ENCODE data around the gene FARSB. TPM values are rescaled to one million over a fixed set of nuclear protein-coding genes. Genes with fewer than 3 reads are reported as not detected.
A peak's percentile ranks its signal among the peaks of the same experiment; 100 is the strongest.
"Not testable (repeated sequence)": the region's sequence is repeated elsewhere in the genome, so short reads cannot be mapped to it uniquely, and the experiment has no call there.

Gene FARSB
- total RNA-seq, 1 donor from 2014 or later, result 9.6 TPM

DNA sequence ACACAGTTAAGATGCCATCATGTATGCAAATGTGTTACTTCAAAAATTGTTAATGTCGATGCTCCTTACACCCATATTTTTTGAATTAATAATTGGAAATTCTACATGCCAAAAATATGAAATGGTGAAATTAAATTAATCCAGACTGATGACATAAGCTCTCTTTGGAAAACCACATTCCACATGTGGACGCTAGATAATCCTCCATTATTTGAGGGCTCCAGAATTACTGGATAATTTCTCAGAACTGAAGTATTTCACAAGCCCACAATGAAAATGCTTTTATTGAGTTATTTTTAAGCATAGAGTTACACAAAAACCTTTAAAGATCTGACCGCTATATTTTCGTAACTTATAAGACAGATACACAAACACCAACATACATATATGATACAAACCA is 47.8 kb downstream of the FARSB start:
- no peak for DNase-seq (ENCODE audit: low read depth in 2 of 2)

DNA sequence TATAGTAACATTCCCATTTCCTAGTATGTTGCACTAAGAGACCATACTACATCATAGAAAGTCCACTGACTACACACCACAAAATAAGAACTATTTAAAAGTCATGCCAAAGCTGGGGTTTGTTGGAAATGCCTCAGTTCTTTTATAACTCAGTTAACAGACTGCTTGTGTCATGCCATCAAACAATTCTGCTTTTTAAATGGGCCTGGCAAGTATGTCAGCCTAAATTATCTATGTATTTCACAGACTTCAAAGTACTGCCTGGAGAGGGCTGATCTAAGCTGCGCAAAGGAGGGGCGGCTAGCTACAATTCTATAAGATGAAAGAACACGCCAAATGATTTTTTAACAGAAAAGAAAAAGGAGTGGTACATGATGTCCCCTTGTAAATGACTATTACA is 49.6 kb downstream of the FARSB start:
- DNase-seq (ENCODE audit: low read depth in 2 of 2), result no peak

DNA sequence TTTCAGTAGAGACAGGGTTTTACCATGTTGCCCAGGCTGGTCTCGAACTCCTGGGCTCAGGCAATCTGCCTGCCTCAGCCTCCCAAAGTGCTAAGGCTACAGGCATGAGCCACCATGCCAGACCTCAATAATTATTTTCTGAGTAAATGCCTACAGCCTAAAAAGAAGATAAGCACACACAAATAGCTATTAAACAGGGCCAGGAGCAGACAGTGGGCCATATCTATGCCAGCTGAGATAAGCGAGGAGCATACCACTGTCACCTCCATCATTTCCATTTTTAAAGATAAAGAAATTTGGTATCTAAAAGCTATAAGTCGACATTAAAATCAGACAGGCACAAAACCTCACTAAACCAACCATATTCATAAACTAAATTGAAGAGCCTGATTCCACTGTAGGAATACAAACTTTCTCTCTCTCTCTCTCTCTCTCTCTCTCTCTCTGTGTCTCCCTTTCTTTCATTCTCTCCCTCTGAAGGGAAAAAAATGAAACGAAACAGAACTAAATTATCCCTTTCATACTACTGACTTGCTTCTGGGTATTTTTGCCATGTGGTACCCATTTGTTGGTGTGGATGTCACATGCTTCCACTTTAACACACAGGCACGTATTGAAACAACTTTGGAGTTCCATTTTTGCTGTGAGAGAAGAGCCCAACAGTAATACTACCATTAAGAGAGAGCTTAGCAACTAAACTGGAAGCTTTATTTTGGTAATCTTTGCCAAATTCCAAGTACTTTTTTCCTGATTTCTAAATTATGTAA is 51.0 kb downstream of the FARSB start:
- no peak for DNase-seq (ENCODE audit: low read depth in 2 of 2)

DNA sequence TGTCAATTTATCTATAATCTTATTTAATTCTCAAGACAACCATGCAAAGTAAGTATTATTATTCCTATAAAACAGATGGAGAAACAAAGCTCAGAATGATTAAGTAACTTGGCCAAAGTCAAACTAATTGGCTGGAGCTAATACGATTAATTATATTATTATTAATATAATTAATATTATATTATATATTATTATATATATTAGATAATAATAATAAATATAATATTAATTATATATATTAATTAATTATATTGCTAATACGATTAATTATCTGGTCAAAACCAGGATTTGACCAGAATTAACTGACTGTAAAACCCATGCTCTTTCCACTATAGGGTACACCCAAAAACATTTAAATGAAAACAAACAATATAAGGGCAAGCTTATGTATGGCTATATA is 52.4 kb downstream of the FARSB start:
- DNase-seq (ENCODE audit: low read depth in 2 of 2), result no peak

DNA sequence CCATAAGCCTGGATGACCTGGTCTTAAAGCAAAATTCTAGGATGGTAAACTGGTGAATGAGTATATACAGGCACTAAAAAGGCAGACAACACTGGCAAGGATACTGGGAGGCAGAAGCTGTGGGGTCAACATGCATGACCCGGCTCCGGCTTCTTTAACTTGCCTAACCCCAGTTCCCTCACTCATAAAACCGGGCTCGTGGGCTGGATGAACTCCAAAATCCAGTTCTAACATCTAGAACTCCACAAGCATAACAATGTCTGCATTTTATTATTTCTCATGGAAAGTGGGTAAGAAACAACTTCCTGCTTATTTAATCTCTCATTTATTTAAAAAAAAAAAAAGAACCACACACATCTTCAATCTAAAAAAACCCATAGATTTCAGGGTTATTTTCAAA is 57.3 kb downstream of the FARSB start:
- no peak for DNase-seq (ENCODE audit: low read depth in 2 of 2)

DNA sequence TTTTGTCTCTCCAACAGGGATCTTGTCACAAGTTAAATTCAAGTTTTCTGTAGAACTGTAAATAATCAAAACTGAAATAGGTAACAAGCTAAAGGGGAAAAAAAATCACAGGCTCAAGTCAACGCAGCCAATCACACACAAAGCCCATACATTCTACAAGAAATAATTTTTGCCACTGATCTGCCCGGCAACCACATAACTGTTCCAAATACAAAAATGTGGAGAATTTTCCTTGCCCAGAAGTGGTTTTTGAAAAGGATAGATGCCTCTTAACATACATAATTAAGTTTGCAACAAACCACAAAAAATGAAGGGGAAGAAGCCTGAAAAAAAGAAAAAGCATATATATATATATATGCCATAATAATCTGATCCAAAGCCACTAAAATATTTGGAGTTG is 60.3 kb downstream of the FARSB start:
- no peak for DNase-seq (ENCODE audit: low read depth in 2 of 2)

DNA sequence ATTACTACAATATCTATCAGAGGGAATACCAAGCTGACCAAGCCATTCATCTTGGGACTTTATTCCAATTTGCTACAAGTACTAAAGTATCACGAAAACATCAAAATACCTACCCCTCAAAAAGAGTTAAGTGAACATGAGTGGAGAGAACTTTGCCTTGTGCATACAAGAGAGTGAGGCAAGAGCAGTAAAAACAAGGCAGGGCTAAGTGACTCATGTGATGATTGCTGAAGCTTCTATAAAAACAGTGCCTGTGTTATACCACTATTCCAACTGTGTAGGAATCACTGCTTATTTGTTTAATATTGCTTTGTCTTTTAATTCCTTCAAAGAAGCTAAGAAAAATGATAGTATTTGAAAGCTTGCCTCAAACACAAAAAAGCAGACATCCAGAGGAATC is 61.2 kb downstream of the FARSB start:
- DNase-seq (ENCODE audit: low read depth in 2 of 2), result peak in 1 of 2 donors; percentile 23

DNA sequence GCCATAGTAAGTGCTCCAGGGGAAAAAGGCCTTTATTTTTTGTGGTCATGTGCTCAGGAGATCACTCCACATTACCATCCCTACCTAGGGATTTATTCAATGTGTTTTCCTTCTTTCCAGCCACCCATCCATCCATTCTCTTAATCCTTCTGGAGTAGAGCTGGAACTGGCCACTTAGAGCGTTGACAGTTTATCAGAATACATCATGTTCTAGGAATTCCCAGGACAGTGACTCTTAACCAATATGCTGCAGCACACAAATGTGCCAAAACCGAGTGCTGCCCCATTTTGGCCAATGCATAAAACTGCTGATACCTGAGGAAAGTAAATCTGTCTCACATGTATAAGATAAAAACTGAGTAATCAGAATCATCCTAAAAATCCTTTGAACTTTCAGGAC is 63.7 kb downstream of the FARSB start:
- DNase-seq (ENCODE audit: low read depth in 2 of 2), result no peak

DNA sequence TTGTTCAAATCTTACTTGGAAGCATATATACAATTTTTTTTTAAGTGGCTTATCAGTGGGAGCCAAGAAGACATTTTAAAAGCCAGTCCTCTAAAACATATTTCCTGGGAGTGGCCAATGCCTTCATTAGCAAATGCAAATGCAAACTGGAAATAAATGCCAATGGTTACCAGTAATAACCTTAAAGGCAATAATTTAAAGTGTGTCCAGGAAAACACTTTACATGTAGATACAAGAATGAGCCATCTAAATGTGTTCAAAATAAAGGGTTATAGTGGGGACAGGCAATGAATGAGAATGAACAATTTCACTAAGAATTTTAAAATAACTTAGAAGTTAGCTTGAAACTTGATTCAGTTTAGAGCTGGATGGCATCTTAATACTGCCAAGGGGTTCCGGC is 64.2 kb downstream of the FARSB start:
- no peak for DNase-seq (ENCODE audit: low read depth in 2 of 2)

DNA sequence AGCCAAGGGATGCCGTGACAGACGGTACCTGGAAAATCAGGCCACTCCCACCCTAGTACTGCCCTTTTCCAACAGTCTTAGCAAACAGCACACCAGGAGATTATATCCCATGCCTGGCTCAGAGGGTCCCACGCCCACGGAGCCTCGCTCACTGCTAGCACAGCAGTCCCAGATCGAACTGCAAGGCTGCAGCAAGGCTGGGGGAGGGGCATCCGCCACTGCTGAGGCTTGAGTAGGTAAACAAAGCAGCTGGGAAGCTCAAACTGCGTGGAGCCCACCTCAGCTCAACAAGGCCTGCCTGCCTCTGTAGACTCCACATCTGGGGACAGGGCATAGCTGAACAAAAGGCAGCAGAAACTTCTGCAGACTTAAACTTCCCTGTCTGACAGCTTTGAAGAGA is 71.3 kb downstream of the FARSB start:
- DNase-seq (ENCODE audit: low read depth in 2 of 2), result not testable (repeated sequence)

DNA sequence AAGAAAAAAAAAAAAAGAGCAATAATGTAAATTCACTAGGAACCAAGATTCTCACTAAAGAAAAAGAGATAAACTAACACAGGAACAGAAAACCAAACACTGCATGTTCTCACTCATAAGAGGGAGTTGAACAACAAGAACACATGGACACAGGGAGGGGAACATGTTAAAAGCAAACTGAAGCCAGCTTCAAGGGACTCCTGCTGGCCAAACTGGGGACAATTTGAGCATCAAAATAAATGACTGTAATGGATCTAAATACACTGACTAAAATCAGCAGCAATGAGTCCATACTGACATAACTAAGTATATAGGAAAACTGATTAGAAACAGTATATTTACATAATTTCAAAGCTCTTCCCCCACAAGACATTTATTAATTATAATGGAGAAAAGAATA is 73.0 kb downstream of the FARSB start:
- DNase-seq (ENCODE audit: low read depth in 2 of 2), result no peak

DNA sequence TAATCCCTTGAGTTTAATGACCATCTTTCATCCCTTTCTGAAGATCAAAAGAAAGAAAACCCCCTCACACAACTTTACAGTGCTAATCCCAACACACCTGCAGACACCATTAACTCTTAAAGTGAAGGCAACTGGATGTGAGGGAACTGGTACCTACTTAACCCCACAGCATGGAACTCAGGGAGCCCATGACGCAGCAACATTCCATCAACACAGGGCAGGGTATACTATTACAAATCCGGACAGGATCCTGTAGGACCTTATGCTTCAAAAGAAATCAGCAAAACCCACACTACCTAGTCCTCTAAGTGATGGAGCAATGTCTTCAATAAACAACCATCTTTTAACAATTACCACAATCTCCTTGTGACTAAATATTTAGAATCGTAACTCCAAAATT is 78.6 kb downstream of the FARSB start:
- no peak for DNase-seq (ENCODE audit: low read depth in 2 of 2)

DNA sequence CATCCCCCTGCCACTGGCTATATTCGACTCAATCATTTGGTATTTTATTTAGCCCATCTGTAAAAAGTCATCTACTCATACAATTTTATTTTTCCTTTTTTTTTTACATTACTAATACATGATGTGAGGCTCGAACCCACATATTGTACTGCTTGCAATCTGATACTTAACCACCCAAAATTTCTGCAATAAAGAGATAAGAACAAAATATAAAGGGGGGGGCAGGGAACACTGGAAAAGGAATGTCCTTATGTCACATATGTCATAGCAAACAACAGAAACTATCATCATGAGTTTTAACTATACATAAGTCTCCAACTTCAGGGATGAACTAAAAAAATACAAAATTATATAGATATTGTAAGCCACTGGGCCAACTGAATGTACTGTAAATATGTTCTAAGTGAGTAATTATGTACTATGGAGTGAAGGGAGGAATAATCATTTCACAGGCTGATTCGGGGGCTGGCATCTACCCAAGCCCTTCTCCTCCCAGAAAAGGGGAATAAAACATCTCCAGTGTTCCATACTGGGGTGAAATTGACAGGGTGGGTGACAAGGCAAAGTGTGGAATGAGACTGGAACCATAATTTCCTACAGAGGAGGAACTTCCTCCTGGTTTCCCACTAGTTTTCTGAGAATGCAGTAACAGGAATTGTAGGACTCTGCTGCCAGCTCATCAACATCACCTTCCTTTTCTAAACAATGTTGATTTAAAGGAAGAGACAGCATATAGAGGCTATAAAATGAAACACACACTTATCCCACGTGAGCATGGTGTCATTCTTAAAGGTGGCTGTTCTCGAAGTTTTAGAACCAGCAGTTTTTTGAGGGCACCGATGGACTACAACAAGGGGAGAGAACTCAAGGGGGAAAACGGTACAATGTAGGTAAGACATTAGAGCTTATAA is 79.5 kb downstream of the FARSB start:
- DNase-seq (ENCODE audit: low read depth in 2 of 2), result peak in 1 of 2 donors; percentile 28

DNA sequence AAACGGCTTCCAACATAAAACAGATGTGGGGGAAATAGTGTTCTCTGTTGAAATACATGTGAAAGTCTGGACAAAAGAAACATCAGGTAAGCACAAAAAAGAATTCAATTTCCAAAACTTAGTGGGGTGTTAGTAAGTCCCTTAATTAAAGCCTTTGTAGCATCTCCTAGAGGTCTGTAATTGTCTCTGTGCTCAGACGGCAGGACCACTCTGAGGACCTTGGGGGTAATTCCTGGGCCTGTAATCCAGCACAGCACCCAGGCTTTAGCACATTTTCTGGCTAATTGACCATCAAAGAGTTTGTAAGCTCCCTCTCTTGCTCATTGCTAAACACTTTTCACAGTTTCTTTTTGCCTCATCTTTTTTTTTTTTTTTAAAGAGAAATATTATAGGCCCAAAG is 80.3 kb downstream of the FARSB start:
- DNase-seq (ENCODE audit: low read depth in 2 of 2), result no peak

DNA sequence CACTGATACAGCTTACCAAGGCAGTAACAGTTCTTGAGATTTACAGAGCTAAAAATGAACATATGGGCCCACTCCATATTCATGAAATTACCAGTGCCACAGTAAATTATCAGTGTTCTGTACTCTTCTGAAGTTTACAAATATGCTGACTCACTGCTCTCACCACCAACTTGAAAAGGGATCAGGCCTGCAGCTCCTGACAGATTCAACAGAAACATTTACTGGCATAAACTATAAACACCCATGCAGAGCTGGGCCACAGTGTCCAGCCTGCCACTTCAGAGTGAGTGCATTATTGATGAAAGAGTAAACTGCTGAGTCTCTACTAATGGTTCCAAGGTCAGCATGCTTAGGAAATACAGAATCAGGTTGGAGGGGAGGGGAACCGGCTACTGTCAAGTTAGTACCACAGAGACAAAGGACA is 83.1 kb downstream of the FARSB start:
- DNase-seq (ENCODE audit: low read depth in 2 of 2), result no peak

DNA sequence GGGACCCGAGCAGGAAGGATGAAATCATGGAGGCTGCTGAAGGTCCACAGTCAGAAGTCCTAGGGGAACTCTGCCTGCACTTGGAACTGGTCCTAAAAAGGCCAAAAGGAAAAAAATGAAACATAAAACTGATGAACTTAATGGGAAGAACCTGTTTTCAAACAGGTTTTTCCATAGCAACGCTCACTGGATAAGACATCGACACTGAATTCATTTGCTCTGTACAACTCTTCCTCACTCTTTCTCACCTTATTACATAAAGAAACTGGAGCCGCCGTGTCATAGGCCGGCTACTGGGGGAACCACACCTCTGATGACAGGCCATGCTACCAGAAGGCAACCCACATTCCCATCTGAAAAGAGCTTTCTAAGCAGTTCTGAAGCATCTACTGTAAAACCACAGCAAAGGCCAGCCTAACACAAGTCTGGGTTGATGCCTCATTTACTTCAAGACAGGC is 83.6 kb downstream of the FARSB start:
- no peak for DNase-seq (ENCODE audit: low read depth in 2 of 2)

DNA sequence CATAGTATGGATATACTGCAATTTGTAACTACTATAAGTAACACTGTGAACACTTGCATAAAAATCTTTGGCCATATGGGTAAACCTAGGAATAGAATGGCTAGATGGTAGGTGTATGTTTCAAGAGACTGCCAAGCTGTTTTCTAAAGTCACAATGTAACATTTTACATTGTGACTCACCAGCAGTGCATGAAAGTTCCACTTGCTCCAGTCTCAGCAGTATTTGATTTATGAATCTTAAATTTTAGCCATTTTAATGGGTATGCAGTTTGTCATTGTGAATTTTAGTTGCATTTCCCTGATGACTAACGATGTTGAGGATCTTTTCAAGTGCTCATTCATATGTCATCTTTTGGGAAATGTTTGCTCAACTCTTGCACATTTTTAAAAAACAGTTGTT is 86.1 kb downstream of the FARSB start:
- no peak for DNase-seq (ENCODE audit: low read depth in 2 of 2)

DNA sequence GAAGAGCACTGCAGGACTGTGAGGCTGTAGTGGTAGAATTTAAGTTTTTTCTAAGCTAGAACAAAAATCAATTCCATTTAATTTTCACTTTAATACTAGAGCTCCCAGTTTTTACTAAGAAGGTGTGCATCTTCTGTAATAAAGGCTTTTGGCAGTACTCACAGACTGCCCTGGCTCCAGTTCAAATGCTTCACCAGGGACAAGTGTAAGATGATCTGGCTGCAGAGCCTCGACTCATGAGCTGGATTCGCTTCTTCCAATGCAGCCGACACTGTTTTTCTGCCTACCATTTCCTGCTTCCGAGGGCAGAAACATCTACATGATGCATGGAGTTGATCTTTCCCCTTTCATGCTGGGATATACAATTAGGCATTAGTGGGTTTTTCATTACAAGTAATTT is 87.0 kb downstream of the FARSB start:
- DNase-seq (ENCODE audit: low read depth in 2 of 2), result peak in 1 of 2 donors; percentile 15

DNA sequence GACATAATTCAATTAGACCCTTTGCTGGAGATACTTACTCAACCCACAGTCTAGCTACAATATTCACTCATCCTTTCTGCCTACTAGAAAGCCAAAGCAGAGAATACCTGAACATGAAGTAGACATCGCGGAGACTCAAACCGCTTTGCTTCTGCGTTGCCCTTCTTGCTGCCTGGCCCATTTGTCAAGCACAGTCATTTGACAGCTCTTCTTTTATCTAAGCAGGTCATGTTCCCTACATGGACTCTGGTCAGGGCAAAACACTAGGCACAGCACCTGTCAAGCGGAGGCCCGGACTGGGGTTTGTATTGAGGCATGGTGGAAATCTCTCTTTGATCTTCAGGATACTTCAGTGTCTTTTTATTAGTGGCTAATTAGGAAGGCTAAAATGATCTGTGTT is 89.7 kb downstream of the FARSB start:
- no peak for DNase-seq (ENCODE audit: low read depth in 2 of 2)

DNA sequence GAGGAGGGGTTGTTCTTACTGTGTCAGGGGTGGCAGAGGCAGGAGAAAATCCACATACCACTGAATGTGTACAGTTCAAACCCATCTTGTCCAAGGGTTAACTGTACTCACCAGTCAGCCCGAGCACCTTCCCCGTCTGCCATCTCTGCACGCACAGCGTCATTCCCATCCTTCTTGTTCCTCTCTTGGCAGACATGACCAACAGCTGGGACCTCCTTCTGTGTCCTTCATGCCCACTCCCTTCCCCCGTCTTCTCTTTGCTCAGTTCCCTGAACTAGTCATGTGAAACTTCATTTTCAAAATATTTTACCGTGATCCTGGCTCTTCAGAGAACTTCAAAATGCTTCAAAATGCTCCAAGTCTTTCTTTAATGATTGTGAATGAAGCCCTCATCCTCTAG is 92.0 kb downstream of the FARSB start:
- no peak for DNase-seq (ENCODE audit: low read depth in 2 of 2)

DNA sequence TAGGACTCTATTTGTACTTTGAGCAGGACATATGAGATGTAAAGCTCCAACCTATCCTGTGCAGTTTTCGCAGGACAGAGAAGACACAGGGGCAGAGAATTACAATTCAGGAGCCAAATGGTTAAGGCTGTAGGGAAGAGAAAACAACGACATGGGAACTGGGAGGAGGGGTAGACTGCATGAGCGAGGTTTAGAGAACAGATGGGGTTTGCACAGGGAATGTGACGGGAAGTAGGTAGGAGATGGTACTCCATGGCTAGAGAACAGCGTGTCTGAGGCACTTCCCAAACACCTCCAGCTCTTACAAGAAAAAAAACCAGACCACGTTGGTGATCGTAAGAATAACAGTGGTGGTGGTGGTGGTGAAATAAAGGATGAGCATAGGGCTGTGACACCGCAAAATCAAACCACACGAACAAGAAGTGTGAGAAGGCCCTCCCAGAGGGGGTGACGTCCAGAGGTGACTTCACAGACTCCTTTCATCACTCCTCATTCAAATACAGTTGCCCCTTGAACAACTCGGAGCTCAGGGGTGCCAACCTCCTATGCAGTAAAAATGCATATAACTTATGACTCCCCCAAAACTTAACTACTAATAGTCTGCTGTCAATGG is 92.7 kb downstream of the FARSB start:
- DNase-seq (ENCODE audit: low read depth in 2 of 2), result no peak
